GM20000 (cell line): ENCODE data around the gene LIMCH1.
"Not testable (repeated sequence)": the region's sequence is repeated elsewhere in the genome, so short reads cannot be mapped to it uniquely, and the experiment has no call there.

ENCODE experiments used
- DNase-seq: peaks from one replicate; pipeline ENCODE4 v3.0.0; 2012; ENCODE audit warnings: low spot score
- TF ChIP-seq, protein P1 (sequence below): IDR thresholded peaks from 2 replicates; pipeline ENCODE4 v1.5.1; 2012; ENCODE audit warnings: mild to moderate bottlenecking, control low read depth; ENCODE audit errors: extremely low read depth, missing control alignments

Gene LIMCH1

DNA sequence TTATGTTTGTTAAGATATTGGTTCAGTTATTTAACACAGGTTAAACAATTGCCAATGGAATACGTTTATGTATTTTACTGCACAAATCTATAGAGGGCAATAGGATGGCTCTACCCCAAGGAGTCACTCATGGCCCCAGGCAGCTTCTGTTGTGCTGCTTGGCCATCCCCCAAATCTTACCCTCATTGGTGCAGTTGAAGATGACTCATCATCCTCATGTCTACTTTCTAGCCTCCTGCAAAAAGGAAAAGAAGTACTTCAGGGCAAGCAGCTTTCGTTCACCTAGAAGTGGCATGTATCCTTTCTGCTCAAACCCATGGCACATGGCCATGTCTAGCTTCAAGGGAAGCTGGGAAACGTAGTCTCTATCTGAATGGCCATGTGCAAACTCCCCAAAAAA is 196.4 kb downstream of the LIMCH1 start:
- no peak for DNase-seq
- TF ChIP-seq, protein P1, sequence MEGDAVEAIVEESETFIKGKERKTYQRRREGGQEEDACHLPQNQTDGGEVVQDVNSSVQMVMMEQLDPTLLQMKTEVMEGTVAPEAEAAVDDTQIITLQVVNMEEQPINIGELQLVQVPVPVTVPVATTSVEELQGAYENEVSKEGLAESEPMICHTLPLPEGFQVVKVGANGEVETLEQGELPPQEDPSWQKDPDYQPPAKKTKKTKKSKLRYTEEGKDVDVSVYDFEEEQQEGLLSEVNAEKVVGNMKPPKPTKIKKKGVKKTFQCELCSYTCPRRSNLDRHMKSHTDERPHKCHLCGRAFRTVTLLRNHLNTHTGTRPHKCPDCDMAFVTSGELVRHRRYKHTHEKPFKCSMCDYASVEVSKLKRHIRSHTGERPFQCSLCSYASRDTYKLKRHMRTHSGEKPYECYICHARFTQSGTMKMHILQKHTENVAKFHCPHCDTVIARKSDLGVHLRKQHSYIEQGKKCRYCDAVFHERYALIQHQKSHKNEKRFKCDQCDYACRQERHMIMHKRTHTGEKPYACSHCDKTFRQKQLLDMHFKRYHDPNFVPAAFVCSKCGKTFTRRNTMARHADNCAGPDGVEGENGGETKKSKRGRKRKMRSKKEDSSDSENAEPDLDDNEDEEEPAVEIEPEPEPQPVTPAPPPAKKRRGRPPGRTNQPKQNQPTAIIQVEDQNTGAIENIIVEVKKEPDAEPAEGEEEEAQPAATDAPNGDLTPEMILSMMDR: no peak

DNA sequence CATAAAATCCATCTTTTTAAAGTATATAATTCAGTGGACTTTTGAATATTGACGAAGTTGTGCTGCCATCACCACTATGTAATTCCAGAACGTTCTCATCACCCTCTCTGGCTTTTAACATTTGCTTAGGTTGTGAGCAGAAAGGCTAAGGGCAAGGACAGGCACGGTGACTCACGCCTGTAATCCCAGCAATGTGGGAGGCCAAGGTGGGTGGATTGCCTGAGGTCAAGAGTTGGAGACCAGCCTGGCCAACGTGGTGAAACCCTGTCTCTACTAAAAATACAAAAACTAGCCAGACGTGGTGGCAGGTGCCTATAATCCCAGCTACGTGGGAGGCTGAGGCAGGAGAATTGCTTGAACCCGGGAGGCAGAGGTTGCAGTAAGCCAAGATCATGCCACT is 199.5 kb downstream of the LIMCH1 start:
- not testable (repeated sequence) for DNase-seq

DNA sequence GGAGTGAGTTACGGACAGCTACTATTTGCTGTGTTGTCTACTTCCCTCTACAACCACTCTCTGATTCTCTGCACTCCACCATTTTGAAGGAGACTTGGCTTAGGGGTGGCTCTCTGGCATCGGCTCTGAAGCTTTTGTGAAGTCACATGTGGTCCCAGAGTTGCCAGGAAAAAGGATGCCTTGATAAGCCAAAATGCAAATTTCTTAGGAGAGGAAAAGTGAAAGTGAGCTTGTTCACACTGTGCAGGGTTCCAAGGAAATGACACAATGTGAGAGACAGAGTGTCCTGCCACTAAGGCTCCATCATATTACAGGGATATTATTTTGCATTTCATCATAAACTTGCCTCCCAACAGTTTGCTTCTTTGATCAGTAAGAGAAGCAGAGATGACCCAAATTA is 203.4 kb downstream of the LIMCH1 start:
- DNase-seq: no peak
- TF ChIP-seq, protein P1: no peak

DNA sequence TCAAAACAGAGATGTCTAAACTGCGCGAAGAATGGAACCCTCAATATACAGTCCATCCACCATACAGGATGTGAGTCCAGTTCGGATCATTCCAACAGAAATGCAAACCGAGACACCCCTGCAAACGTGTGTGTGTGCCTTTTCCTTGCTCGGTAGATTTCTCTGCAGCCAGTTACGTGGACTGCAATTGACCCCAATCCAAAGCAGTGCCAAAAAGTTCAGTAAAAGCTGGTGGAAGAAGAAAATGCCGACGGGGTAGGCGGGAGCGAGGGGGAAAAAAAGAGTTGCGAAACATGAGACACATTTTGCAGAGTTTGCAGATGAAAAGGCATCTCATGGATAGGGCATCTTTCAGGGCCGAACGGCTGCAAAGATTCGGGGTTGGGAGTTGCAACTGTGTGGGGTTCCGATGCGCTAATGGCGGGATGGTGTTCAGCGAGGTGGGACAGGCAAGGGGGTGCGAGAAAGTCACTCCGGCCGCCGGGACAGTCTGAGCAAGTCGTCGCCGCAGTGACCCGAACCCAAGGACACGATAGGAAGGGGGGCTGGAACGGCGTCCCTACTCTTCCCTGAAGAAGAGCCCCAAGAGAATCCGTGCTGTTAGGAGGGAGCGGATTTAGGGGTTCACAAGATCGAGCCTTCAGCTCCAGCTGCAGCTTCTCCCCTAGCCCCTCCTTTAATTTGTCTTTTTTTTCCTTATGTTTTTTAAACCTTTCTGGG is 206.8 kb downstream of the LIMCH1 start:
- TF ChIP-seq, protein P1: no peak
- DNase-seq: no peak

DNA sequence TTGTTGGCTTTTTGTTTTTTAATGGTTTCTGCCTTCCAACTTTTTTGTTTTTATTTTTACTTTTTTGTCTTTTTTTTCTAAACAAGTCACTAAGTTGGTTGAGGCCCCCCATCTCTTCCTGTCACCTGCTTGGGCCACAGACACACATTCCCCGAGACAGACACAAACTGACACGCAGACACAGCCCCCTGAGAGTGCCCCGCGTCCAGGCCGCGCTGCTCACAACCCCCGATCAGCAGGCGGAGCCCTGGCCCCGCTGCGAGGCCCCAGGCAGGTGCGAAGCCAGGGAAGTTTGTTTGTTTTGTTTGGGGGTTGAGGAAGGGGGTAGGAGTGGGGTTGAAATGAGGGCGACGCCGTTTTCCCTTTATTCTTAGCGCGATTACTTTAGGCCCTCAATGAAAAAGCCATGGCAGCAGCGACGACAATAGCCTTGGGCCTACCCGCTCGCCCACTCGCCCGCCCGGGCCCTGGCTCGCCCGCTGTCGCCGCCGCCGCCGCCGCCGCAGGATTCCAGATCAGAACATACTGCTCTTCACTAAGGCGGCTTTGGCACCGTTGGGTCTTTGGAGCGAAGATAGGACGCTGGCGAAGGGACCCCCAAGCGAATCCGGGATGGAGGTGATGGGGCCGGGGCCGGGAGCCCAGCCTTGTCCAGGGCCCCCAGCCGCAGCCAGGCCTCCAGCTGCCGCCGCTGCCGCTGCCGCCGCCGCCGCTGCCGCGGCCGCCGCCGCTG is 207.5 kb downstream of the LIMCH1 start:
- no peak for DNase-seq

DNA sequence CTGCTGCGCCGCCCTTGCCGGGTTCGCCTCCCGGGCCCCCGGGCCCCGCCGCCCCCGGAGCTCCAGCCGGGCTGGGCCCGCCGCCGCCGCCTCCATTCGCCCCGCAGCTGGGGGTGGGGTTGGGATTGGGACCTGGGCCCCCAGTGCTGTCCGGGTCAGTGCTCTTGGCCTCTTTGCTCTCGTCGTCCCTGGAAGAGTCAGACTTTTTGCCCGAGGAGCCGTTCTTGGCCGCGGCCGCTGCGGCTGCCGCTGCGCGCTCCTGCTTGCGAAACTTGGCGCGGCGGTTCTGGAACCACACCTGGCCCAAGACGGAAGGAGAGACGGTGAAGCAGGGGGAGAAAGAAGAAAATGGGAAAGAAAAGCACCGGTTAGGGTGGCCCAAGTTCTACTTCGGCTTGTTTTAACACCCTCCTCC is 208.1 kb downstream of the LIMCH1 start:
- DNase-seq: no peak
- TF ChIP-seq, protein P1: no peak

More for the DNA sequence above, 207.5 kb downstream of the LIMCH1 start:
- TF ChIP-seq, protein P1: no peak

DNA sequence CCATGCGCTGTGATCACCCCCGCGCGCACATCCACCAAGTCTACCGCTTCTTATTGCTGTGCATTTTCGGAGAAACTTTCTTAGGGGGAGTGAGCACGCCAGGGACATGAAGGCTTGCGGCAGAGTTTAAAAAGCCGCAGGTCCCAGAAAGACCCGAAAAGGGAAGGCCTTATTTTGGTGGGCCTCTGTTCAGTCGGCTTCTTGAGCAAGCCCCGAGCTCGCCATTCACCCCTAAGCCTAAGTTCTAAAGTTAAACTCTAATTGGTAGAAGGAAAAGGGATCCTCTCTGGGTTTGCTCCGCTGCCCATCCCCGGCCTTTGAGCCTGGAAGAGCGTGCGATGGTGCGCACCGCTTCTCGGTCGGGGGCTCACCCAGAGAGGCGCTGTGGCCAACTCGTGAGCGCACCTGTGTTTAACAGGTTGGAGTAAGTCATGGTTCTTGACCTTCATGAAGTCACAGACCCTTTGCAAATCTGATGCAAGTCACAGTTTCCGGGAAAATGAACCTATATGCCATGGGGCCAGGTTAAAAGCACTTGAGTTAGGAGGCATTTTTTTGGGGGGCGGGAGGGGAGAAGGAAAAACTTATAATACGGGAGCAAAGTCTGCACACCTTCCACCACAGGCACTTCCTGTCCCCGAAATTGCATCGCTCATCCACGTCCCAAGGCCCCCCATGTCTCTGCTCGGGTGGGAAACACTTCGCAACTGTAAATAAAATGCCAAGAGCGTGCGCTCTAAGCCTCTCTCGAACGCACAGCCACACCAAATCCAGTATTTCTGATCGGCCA is 208.7 kb downstream of the LIMCH1 start:
- no peak for DNase-seq
- TF ChIP-seq, protein P1: no peak
